Omental fat pad (tissue), 4 donors: ENCODE results near the gene FDX2. TPM values are rescaled to one million over a fixed set of nuclear protein-coding genes. Genes with fewer than 3 reads are reported as not detected.

ENCODE experiments used
- ATAC-seq: fragments of 150-250 bp; one replicate; pipeline ENCODE4 v1.9.1; 2016; ENCODE audit warnings: mild to moderate bottlenecking, moderate library complexity; ENCODE audit not compliant: low FRiP score
- DNase-seq: peaks from one replicate; pipeline ENCODE4 v3.0.0-alpha.2; 2019; ENCODE audit warnings: low spot score
- total RNA-seq, 4 donors: library from RNA; depleted of rRNA; stranded (reverse); fragments of >200 nt; gene quantifications; one replicate each; pipeline ENCODE4 v1.1.0, GENCODE V29; 2016
- TF ChIP-seq, protein P1 (sequence below), 3 donors: fragments of 450-650 bp; IDR thresholded peaks; one replicate each; pipeline ENCODE4 v1.5.1; 2016 to 2017; ENCODE audit warnings: antibody characterized with exemption in 3 of 3, mild to moderate bottlenecking in 3 of 3, moderate library complexity in 2 of 3

FDX2 gene
- total RNA-seq, 4 donors from 2014 or later: 9.0 to 26.2 (median 17.8) TPM

DNA sequence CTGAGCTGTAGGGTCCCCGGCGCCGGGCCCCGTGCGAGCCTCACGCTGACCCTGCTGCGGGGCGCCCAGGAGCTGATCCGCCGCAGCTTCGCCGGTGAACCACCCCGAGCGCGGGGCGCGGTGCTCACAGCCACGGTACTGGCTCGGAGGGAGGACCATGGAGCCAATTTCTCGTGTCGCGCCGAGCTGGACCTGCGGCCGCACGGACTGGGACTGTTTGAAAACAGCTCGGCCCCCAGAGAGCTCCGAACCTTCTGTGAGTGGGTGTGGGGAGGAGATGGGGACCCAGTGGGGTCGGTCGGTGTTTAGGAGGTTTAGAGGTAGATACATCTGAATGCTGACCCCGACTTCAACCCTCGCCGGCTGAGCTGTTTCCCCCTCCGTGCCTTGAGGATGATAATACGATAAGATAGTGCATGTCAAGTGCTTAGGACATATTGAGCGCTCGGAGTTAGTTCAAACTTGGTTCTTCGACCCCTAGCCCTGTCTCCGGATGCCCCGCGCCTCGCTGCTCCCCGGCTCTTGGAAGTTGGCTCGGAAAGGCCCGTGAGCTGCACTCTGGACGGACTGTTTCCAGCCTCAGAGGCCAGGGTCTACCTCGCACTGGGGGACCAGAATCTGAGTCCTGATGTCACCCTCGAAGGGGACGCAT lies 24.1 kb downstream of the FDX2 start:
- ATAC-seq: no peak
- no peak for DNase-seq
- TF ChIP-seq, protein P1, sequence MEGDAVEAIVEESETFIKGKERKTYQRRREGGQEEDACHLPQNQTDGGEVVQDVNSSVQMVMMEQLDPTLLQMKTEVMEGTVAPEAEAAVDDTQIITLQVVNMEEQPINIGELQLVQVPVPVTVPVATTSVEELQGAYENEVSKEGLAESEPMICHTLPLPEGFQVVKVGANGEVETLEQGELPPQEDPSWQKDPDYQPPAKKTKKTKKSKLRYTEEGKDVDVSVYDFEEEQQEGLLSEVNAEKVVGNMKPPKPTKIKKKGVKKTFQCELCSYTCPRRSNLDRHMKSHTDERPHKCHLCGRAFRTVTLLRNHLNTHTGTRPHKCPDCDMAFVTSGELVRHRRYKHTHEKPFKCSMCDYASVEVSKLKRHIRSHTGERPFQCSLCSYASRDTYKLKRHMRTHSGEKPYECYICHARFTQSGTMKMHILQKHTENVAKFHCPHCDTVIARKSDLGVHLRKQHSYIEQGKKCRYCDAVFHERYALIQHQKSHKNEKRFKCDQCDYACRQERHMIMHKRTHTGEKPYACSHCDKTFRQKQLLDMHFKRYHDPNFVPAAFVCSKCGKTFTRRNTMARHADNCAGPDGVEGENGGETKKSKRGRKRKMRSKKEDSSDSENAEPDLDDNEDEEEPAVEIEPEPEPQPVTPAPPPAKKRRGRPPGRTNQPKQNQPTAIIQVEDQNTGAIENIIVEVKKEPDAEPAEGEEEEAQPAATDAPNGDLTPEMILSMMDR (IDR thresholded peaks at IDR 0.05): no peak

DNA sequence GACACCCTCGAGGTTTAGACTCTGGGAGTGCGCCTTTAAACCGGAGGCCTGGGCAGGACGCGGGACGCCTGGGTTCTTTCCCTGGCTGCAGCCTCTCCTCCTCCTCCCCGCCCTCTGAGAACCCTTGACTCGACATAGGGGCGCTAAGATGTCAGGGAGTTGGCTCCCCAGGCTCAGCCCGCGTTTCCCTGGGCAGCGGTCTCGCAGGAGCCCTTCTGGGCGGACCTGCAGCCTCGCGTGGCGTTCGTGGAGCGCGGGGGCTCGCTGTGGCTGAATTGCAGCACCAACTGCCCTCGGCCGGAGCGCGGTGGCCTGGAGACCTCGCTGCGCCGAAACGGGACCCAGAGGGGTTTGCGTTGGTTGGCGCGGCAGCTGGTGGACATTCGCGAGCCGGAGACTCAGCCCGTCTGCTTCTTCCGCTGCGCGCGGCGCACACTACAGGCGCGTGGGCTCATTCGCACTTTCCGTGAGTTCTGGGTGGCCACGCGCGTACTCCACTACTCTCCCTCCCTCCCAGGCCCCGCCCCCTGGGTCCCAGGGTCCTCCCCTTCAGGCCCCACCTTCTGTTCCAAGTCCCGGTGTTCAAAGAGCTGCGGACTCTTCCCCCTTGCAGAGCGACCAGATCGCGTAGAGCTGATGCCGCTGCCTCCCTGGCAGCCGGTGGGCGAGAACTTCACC lies 24.8 kb downstream of the FDX2 start:
- no peak for DNase-seq

DNA sequence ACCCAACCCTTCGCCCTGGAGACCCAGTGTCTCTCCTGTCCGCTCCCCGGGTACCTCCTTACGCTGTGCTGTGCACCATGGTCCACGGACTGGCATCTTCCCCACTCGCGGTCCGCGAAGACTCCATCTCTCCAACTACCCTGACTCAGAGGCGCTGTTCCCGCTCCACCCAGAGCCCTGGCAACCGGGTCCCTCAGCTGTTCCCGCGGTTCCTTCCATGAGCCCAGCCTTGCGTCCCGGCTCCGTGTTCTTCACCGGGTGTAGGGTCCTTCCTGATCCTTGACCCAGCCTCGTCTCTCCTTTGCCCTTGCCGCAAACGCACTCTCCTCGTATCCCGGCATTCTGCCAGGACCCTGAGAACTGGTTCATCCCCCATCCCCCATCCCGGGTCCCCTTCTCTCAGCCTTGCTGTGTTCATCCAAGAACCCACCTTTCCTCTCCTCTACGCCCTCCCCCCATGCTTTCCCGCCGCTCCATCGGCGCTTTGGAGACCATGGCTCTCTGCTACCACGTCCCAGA lies 25.4 kb downstream of the FDX2 start:
- ATAC-seq: no peak
- TF ChIP-seq, protein P1 (IDR thresholded peaks at IDR 0.05): no peak
- no peak for DNase-seq

More for the DNA sequence above, 24.8 kb downstream of the FDX2 start:
- no peak for ATAC-seq
- TF ChIP-seq, protein P1 (IDR thresholded peaks at IDR 0.05): no peak

DNA sequence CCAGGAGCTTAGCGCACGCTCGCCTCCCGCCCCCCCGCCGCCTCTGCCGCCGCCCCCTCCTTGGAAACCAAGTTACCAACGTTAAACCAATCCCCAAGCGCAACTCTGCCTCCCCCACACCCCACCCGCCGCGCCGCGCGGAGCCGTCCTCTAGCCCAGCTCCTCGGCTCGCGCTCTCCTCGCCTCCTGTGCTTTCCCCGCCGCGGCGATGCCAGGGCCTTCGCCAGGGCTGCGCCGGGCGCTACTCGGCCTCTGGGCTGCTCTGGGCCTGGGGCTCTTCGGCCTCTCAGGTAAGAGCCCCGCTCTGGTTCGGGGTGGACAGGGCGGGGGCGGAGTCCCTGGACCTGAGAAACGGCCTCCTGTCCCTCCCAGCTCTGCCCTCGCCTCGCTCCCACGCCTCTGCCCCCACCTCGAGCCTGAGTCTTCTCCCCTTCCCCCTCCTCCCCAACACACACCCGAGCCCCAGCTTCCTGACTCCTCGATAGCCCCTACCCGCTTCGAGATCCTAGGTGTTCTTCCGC lies 25.9 kb downstream of the FDX2 start, which contains the start of gene ICAM5:
Gene ICAM5 (plus strand): TSS at position 117 of the 521 bp plus-strand sequence. CDS start 92 bp downstream, at position 209.
- TF ChIP-seq, protein P1 (IDR thresholded peaks at IDR 0.05): no peak
- DNase-seq (no peak), ATAC-seq (no peak)

- TF ChIP-seq, protein P1 (IDR thresholded peaks at IDR 0.05): no peak
- ATAC-seq: no peak
Observed at GRCh38 chr19:10289167-10289835, 26.5 kb downstream of the FDX2 start.

DNA sequence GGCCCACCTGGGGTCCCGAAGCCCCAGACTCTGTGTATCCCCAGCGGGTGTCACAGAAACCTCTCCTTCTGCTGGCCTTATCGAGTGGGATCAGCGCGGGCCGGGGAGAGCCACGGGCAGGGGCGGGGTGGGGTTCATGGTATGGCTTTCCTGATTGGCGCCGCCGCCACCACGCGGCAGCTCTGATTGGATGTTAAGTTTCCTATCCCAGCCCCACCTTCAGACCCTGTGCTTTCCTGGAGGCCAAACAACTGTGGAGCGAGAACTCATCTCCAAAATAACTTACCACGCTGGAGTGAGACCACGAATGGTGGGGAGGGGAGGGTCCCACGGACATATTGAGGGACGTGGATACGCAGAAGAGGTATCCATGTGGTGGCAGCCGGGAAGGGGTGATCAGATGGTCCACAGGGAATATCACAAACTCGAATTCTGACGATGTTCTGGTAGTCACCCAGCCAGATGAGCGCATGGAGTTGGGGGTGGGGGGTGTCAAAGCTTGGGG lies 27.1 kb downstream of the FDX2 start:
- TF ChIP-seq, protein P1 (IDR thresholded peaks at IDR 0.05): no peak
- no peak for DNase-seq
- no peak for ATAC-seq

More at GRCh38 chr19:10289167-10289835, 26.5 kb downstream of the FDX2 start:
- no peak for DNase-seq
